SK-N-SH (cell line): Measurements from ENCODE around the gene STK40.

Experiments
- CTCF ChIP-seq: fragments of 200-600 bp; sonication (generic); IDR thresholded peaks from 2 replicates; pipeline ENCODE4 v1.6.1; 2017; ENCODE audit warnings: antibody characterized with exemption, mild to moderate bottlenecking, moderate library complexity
- EP300 ChIP-seq, 2 experiments: IDR thresholded peaks; 2 replicates each; pipeline versions ENCODE4 v1.4.0 to v1.6.1; 2012; ENCODE audit warnings: borderline replicate concordance in 1 of 2, low read depth in 1 of 2, low read length in 1 of 2
- FOXM1 ChIP-seq: IDR thresholded peaks from 2 replicates; pipeline ENCODE4 v1.4.0; 2012; ENCODE audit warnings: low read depth, mild to moderate bottlenecking

GRCh38 chr1:36323636-36324352 lies 61.9 kb downstream of the STK40 start, which contains the start of gene EVA1B:
- TF ChIP-seq FOXM1 (no peak), CTCF (no peak), EP300 (IDR thresholded peaks at IDR 0.05; ENCODE audit: borderline replicate concordance in 1 of 2, low read depth in 1 of 2, low read length in 1 of 2) (no peak)
